Spleen (tissue), 3 donors: Measurements from ENCODE around the gene MMGT1.
A peak's percentile ranks its signal among the peaks of the same experiment; 100 is the strongest.

Experiments
- POLR2A ChIP-seq, 3 donors: fragments of 450-650 bp; IDR thresholded peaks; one replicate each; pipeline ENCODE4 v1.5.1; 2017; ENCODE audit warnings: antibody characterized with exemption in 3 of 3, mild to moderate bottlenecking in 1 of 3
- POLR2AphosphoS5 ChIP-seq, 3 donors: sonication (generic); formaldehyde crosslinking; IDR thresholded peaks; one replicate each; pipeline ENCODE4 v1.5.1; 2017; ENCODE audit warnings: antibody characterized with exemption in 3 of 3

DNA sequence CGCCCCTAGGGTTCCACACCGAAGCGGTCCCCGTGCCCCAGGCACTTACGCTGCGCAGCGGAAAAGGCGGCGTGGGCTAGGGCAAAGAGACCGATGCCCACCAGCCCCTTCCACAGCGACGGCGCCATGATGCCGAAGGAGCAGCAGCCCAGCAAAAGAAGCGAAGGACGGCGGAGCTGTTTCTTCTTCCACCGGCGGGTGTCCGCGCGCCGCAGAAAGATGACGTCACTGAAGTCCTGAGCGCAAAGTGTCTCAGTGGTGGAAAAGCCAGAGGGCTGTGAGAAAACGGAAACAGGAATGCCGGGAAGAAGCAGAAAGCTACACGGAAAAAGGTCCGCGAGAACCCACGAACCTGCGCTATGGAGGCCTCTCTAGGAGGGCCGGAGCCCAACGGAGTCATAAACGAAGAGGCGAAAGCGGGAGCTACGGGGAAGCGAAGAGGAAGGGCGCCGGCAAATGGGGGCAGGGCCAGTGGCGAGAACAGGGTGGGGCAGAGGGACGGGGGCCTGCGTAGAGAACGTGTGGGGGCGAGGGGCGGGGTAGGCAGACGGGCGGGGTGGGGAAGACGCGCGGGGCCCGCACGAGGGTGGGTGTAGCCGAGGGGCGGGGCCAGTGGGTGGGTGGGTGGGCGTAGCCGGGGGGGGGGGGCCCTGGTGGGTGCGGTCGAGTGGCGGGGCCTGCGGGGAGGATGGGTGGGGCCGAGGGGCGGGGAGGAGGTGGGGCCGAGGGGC, at the start of gene MMGT1:
- TF ChIP-seq POLR2A (IDR thresholded peaks at IDR 0.05) (no peak), POLR2AphosphoS5 (IDR thresholded peaks at IDR 0.05) (peak; percentile 77 to 84 (median 80))
